Lung (tissue), 12 donors: ENCODE measurements around the gene OGFOD2. TPM values are rescaled to one million over a fixed set of nuclear protein-coding genes. Genes with fewer than 3 reads are reported as not detected.

Experiments
- ATAC-seq: fragments of 200-7000 bp; cut with Tn5 transposase; one replicate; pipeline ENCODE4 v1.9.1; 2020; ENCODE audit warnings: moderate number of reproducible peaks; ENCODE audit not compliant: insufficient read depth, low FRiP score
- DNase-seq, 3 donors: peaks; one replicate each; pipeline ENCODE4 v3.0.0-alpha.2; 2013 to 2017
- H3K27ac ChIP-seq, 2 donors: one replicate each; pipeline ENCODE4 v1.5.1; 2013; ENCODE audit warnings: mild to moderate bottlenecking in 2 of 2, moderate library complexity in 2 of 2, control low read depth in 1 of 2, inconsistent platforms in 1 of 2, low read depth in 1 of 2, low read length in 1 of 2
- H3K27me3 ChIP-seq, 3 donors: one replicate each; pipeline ENCODE4 v1.5.1; 2013; ENCODE audit warnings: low read length in 2 of 3; ENCODE audit not compliant: control insufficient read depth in 3 of 3, insufficient read depth in 3 of 3
- H3K36me3 ChIP-seq, 4 donors: one replicate each; pipeline ENCODE4 v1.5.1; 2013; ENCODE audit warnings: low read length in 4 of 4, mild to moderate bottlenecking in 1 of 4, moderate library complexity in 1 of 4; ENCODE audit not compliant: control insufficient read depth in 4 of 4, insufficient read depth in 4 of 4
- H3K4me1 ChIP-seq, 5 donors: one replicate each; pipeline ENCODE4 v1.5.1; 2013; ENCODE audit warnings: low read length in 5 of 5, mild to moderate bottlenecking in 2 of 5, moderate library complexity in 1 of 5; ENCODE audit not compliant: control insufficient read depth in 5 of 5, insufficient read depth in 5 of 5
- H3K4me3 ChIP-seq: one replicate; pipeline ENCODE4 v1.5.1; 2013; ENCODE audit warnings: mild to moderate bottlenecking, control low read depth, moderate library complexity
- H3K9ac ChIP-seq, 2 donors: one replicate each; pipeline ENCODE4 v1.5.1; 2013; ENCODE audit warnings: low read length in 2 of 2, control low read depth in 1 of 2; ENCODE audit not compliant: insufficient read depth in 1 of 2
- H3K9me3 ChIP-seq, 4 donors: one replicate each; pipeline ENCODE4 v1.5.1; 2013; ENCODE audit warnings: low read length in 3 of 4, mild to moderate bottlenecking in 1 of 4, moderate library complexity in 1 of 4; ENCODE audit not compliant: control insufficient read depth in 4 of 4, insufficient read depth in 3 of 4
- WGBS, 2 donors: extraction: QIAGEN DNeasy Blood & Tissue Kit; methylation state at CpG; one replicate each; pipeline ENCODE4 v1.1.7; 2013; 5-methylcytosine and 5-hydroxymethylcytosine counted together
- polyA plus RNA-seq, 2 donors: library from polyadenylated mRNA; stranded (reverse); fragments of 200-250 nt; gene quantifications; one replicate each; pipeline ENCODE4 v1.2.1, GENCODE V29; 2013
- total RNA-seq, 2 donors: library from RNA; depleted of rRNA in 1 of 2; stranded (reverse); fragments of >200 nt in 1 of 2; gene quantifications; one replicate each; pipeline ENCODE4 v1.2.1, GENCODE V29; 2014 to 2021
- TF ChIP-seq, protein P1 (sequence below): IDR thresholded peaks from 2 replicates; pipeline ENCODE4 v1.5.1; 2012; ENCODE audit warnings: mild to moderate bottlenecking; ENCODE audit errors: control extremely low read depth, extremely low read depth
- donor health status: control.
- donor health status: control.
- donor health status: Bipolar disorder and iron deficiency.
- donor health status: healthy.
- donor health status: DM: yes; HTN: yes; CAD: no.

OGFOD2 gene
- total and polyA plus RNA-seq, 4 donors, result 11.4 to 30.1 (median 18.5) TPM

DNA sequence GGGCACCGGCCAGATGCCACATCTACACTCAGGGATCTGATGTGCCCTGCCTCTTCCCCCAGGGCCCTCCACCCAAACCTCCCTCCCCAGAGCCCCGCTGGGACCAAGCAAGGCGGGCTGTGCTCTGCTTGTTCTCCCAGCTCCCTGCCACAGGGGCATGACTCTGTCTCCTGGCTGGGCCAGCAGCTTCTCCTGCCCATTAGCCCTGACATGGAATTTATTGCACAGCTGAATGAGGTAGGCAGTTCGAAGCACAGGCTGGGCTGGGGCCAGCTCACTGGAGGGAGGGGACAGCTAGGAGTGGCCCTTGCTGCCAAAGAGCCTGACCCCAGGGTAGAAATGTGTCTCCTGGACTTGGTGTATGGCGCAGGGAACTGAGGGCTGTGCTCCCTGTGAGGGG is 47.8 kb downstream of the OGFOD2 start:
- Histone ChIP-seq H3K4me3 (no peak overlapping the region), H3K36me3 (peaks cover 0 to 12% (median 0%) of the 10 kb centered on the region in 4 donors), H3K9ac (no peak overlapping the region), H3K27ac (no peak overlapping the region), H3K9me3 (no peaks in the 10 kb centered on the region), H3K4me1 (peaks cover 0 to 2% (median 0%) of the 10 kb centered on the region in 5 donors), H3K27me3 (no peaks in the 10 kb centered on the region)
- WGBS, 2 donors, result 92 to 93% methylated on average over 5 of the region's 5 CpGs
- DNase-seq, result no peak
- no peak for ATAC-seq
- TF ChIP-seq, protein P1, sequence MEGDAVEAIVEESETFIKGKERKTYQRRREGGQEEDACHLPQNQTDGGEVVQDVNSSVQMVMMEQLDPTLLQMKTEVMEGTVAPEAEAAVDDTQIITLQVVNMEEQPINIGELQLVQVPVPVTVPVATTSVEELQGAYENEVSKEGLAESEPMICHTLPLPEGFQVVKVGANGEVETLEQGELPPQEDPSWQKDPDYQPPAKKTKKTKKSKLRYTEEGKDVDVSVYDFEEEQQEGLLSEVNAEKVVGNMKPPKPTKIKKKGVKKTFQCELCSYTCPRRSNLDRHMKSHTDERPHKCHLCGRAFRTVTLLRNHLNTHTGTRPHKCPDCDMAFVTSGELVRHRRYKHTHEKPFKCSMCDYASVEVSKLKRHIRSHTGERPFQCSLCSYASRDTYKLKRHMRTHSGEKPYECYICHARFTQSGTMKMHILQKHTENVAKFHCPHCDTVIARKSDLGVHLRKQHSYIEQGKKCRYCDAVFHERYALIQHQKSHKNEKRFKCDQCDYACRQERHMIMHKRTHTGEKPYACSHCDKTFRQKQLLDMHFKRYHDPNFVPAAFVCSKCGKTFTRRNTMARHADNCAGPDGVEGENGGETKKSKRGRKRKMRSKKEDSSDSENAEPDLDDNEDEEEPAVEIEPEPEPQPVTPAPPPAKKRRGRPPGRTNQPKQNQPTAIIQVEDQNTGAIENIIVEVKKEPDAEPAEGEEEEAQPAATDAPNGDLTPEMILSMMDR, result no peak

DNA sequence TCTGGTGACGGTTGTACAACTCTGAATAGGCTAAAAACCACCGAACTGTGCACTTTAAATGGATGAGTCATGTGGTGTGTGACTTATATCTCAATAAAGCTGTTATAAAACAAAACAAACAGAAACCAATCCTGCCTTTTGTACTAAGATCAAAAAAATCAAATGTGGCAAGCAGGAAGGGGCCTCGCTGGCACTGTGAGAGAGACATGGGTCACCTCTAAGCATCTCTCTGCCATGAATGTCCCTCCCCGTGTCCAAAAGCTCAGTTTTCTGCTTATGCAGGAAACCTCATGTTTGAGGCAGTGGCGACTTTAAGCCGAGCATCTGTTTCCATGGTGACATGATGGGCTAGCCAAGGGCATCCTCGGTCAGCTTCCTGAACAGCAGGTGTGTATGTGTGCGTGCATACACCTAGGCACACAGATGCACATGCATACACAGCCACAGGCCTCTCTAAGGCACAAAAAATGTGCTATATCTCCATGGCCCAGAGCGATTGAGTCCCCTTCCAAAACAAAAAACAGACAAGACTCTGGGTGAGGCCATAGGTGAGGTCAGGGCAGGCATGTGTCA is 49.9 kb downstream of the OGFOD2 start:
- Histone ChIP-seq H3K9me3 (no peaks in the 10 kb centered on the region), H3K27ac (no peak overlapping the region), H3K36me3 (peaks cover 0 to 19% (median 0%) of the 10 kb centered on the region in 4 donors), H3K9ac (no peak overlapping the region), H3K27me3 (no peaks in the 10 kb centered on the region), H3K4me1 (peaks cover 0 to 2% (median 0%) of the 10 kb centered on the region in 5 donors), H3K4me3 (no peak overlapping the region)
- ATAC-seq (no peak), DNase-seq (no peak)
- TF ChIP-seq, protein P1, result no peak
- 83 to 88% methylated on average over 9 of the region's 9 CpGs for WGBS, 2 donors

DNA sequence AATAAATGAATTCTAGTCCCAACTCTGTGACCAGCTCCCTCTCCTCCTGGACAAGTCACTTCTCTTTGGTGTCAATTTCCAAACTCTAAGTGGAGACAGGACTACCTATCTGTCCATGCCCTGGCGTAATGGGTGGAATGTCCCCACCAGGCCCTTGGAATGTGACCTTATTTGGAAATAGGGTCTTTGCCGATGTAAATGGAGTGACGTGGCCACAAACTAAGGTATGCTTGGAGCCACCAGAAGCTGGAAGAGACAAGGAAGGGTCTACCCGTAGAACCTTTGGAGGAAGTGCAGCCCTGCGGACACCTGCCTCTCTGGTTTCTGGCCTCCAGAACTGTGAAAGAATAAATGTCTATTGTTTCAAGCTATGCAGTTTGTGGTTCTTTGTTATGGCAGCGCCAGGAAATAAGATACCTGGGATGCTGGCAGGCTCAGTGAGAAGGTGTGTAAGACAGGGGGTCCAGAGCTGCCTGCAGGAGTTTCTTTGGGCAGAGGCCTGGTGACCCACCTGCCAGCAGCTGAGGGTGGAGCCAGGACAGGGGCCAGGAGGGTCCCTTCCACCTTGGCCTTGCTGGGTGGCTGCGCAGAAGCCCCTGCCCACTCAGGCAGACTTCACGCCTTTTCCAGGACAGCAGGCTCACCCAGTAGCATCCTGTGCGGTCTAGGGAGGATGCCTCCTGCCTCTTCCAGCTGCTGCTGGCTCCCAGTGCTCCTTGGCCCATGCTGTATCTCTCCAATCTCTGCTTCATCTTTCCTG is 51.2 kb downstream of the OGFOD2 start:
- no peak for ATAC-seq
- H3K27me3 ChIP-seq, result no peaks in the 10 kb centered on the region
- 92 to 93% methylated on average over 9 of the region's 9 CpGs for WGBS, 2 donors
- H3K4me3 ChIP-seq, result no peak overlapping the region
- no peak for DNase-seq
- H3K4me1 ChIP-seq, result no peaks in the 10 kb centered on the region
- TF ChIP-seq, protein P1, result no peak
- H3K9ac ChIP-seq, result no peak overlapping the region
- H3K9me3 ChIP-seq, result no peaks in the 10 kb centered on the region
- H3K27ac ChIP-seq, result no peak overlapping the region
- peaks cover 0 to 19% (median 0%) of the 10 kb centered on the region in 4 donors for H3K36me3 ChIP-seq
